ENCODE data around the gene PNMA8B. TPM values are rescaled to one million over a fixed set of nuclear protein-coding genes. Genes with fewer than 3 reads are reported as not detected.

The PNMA8B gene
- total RNA-seq, 1 experiment from 2014 or later = 0.10 TPM

- Histone ChIP-seq H3K9ac (ENCODE audit: low read length) (no peak overlapping the region), H4K20me1 (ENCODE audit: insufficient read depth) (no peaks in the 10 kb centered on the region), H3K79me2 (ENCODE audit: insufficient read depth, low read length) (no peaks in the 10 kb centered on the region), H3K27me3 (ENCODE audit: insufficient read depth, low read length) (no peaks in the 10 kb centered on the region), H3K4me1 (ENCODE audit: control insufficient read depth in 1 of 2, insufficient read depth in 2 of 2, low read length in 2 of 2) (no peaks in the 10 kb centered on the region), H3K4me2 (ENCODE audit: low read length) (no peak overlapping the region), H3K4me3 (replicated peaks in 1 of 2; ENCODE audit: low read depth in 1 of 2, low read length in 2 of 2) (no peak overlapping the region), H3K9me3 (ENCODE audit: control insufficient read depth in 1 of 2, insufficient read depth in 1 of 2, low read depth in 1 of 2, low read length in 2 of 2) (no peaks in the 10 kb centered on the region), H2AFZ (ENCODE audit: low read depth, low read length, poor library complexity, severe bottlenecking) (no peak overlapping the region), H3K27ac (ENCODE audit: low read depth, low read length) (no peak overlapping the region), H3K36me3 (ENCODE audit: control insufficient read depth in 1 of 2, insufficient read depth in 2 of 2, low read length in 2 of 2) (no peaks in the 10 kb centered on the region), H3K9me2 (ENCODE audit: insufficient read depth) (no peaks in the 10 kb centered on the region)
- TF ChIP-seq ZBTB33 (IDR thresholded peaks at IDR 0.05; ENCODE audit: extremely low read depth, insufficient replicate concordance, low read length) (no peak), REST (IDR thresholded peaks at IDR 0.05; ENCODE audit: low read depth) (no peak), SP1 (IDR thresholded peaks at IDR 0.05; ENCODE audit: low read depth) (no peak), EZH2phosphoT487 (IDR thresholded peaks at IDR 0.05; ENCODE audit: borderline replicate concordance) (no peak), EZH2 (IDR thresholded peaks at IDR 0.05) (no peak), ZNF274 (IDR thresholded peaks at IDR 0.05; ENCODE audit: low read depth, low read length) (no peak), FOSL1 (IDR thresholded peaks at IDR 0.05; ENCODE audit: low read depth) (no peak), CBX3 (IDR thresholded peaks at IDR 0.05; ENCODE audit: low read depth) (no peak), EGR1 (IDR thresholded peaks at IDR 0.05; ENCODE audit: low read depth) (no peak), POLR2AphosphoS5 (IDR thresholded peaks at IDR 0.05; ENCODE audit: low read depth, low read length) (no peak), SIN3A (IDR thresholded peaks at IDR 0.05; ENCODE audit: low read depth) (no peak), YY1 (IDR thresholded peaks at IDR 0.05; ENCODE audit: extremely low read depth, insufficient replicate concordance, low read depth, low read length) (no peak), POLR2A (IDR thresholded peaks at IDR 0.05; ENCODE audit: borderline replicate concordance, extremely low read depth, insufficient read depth, insufficient read length) (no peak), CEBPB (IDR thresholded peaks at IDR 0.05; ENCODE audit: low read depth) (no peak), TCF7L2 (IDR thresholded peaks at IDR 0.05; ENCODE audit: borderline replicate concordance, extremely low read depth, insufficient read depth, insufficient read length) (no peak), CTCF (IDR thresholded peaks at IDR 0.05 in 2 of 3, conservative IDR thresholded peaks at IDR 0.05 in 1 of 3; ENCODE audit: borderline replicate concordance in 1 of 3, insufficient read depth in 1 of 3, low read depth in 2 of 3, low read length in 2 of 3) (no peak)
- no TSS peak for BruUV-seq (replicated peaks)
- DNase-seq (ENCODE audit: low read depth, low spot score) (no peak), ATAC-seq (no peak)
- ChIA-PET RAD21 (ENCODE audit: low non-redundant PET in 1 of 2, low total read pairs in 2 of 2, uncharacterized antibody in 2 of 2, unreplicated experiment in 2 of 2) (no interaction called here), POLR2A (no interaction called here), CTCF (no interaction called here)
- intact Hi-C loops (cut with micrococcal nuclease) = no loop called here
Measured at GRCh38 chr19:46492841-46493235, 2.8 kb downstream of the PNMA8B start.
